Activated CD8-positive, alpha-beta T cell treated with anti-CD3 and anti-CD28 coated beads for 36 hours (primary cell): ENCODE measurements around the gene ARHGAP25. TPM values are rescaled to one million over a fixed set of nuclear protein-coding genes. Genes with fewer than 3 reads are reported as not detected.

Source experiments
- ATAC-seq: fragments of 200-7000 bp; cut with Tn5 transposase; one replicate; pipeline ENCODE4 v1.10.0; 2021; ENCODE audit warnings: mild to moderate bottlenecking, moderate library complexity
- CTCF ChIA-PET: fragments of 350-600 bp; sonication (Branson Sonifier 250); formaldehyde crosslinking; loops from one replicate; lab custom pipeline; 2021; ENCODE audit warnings: antibody characterized with exemption; lab: Charles Lee
- POLR2A ChIA-PET: fragments of 350-600 bp; sonication (Branson Sonifier 250); formaldehyde crosslinking; loops from one replicate; lab custom pipeline; 2021; ENCODE audit warnings: antibody characterized with exemption; lab: Charles Lee
- DNase-seq: peaks from one replicate; pipeline ENCODE4 v3.0.0-alpha.2; 2020
- H3K27ac Mint-ChIP-seq: one replicate; pipeline ENCODE4 v1.8.0; 2021; ENCODE audit warnings: mild to moderate bottlenecking, mixed read lengths
- H3K27me3 Mint-ChIP-seq: one replicate; pipeline ENCODE4 v1.8.0; 2021; ENCODE audit warnings: mixed read lengths
- H3K36me3 Mint-ChIP-seq: one replicate; pipeline ENCODE4 v1.8.0; 2021; ENCODE audit warnings: low read depth, mixed read lengths
- H3K4me1 Mint-ChIP-seq: one replicate; pipeline ENCODE4 v1.8.0; 2021; ENCODE audit warnings: low read depth, mixed read lengths
- H3K4me3 Mint-ChIP-seq: one replicate; pipeline ENCODE4 v1.8.0; 2021; ENCODE audit warnings: mild to moderate bottlenecking, moderate library complexity, mixed read lengths
- H3K9me3 Mint-ChIP-seq: one replicate; pipeline ENCODE4 v1.8.0; 2021; ENCODE audit warnings: mixed read lengths
- CTCF ChIP-seq: fragments of 200-600 bp; IDR thresholded peaks from one replicate; pipeline ENCODE4 v1.8.0; 2022; ENCODE audit warnings: antibody characterized with exemption, mild to moderate bottlenecking
- intact Hi-C: fragments of 100-400 bp; cut with micrococcal nuclease; formaldehyde crosslinking; loops from one replicate; pipeline ENCODE4 v1.10.0; 2022
- total RNA-seq, 2 experiments: library from RNA; stranded (reverse); gene quantifications; one replicate each; pipeline ENCODE4 v1.2.3, GENCODE V29; 2021

The ARHGAP25 gene
- total RNA-seq, 2 experiments from 2014 or later = 59.3 to 61.5 TPM

- TF ChIP-seq CTCF = no peak
- ATAC-seq (no peak), DNase-seq (no peak)
- CTCF ChIA-PET = interaction anchor here (0.7 to 1.3 kb wide), 5 partner anchors 9 to 85 kb away, joined by 3 to 7 read pairs (median 3); no protein-coding TSS in a partner anchor
- POLR2A ChIA-PET = interaction anchor here (1.7 kb wide), 1 partner anchor 11 kb away, joined by 5 read pairs; no protein-coding TSS in a partner anchor
- intact Hi-C loops = no loop called here
- H3K4me1 Mint-ChIP-seq = peaks cover 9% of the 10 kb centered on the region
- H3K4me3 Mint-ChIP-seq = no peak overlapping the region
- peaks cover 2% of the 10 kb centered on the region for H3K27me3 Mint-ChIP-seq
- no peaks in the 10 kb centered on the region for H3K9me3 Mint-ChIP-seq
- H3K36me3 Mint-ChIP-seq = no peaks in the 10 kb centered on the region
- no peak overlapping the region for H3K27ac Mint-ChIP-seq
These were observed 123.3 kb downstream of the ARHGAP25 start for GRCh38 chr2:68857855-68858456.

GRCh38 chr2:68860111-68860510, 125.5 kb downstream of the ARHGAP25 start:
- intact Hi-C loops = no loop called here
- peaks cover 2% of the 10 kb centered on the region for H3K27me3 Mint-ChIP-seq
- H3K27ac Mint-ChIP-seq = no peak overlapping the region
- no peak for DNase-seq
- POLR2A ChIA-PET = no interaction called here
- H3K4me1 Mint-ChIP-seq = peaks cover 9% of the 10 kb centered on the region
- CTCF ChIA-PET = interaction anchor here (0.8 to 1.3 kb wide), 6 partner anchors 12 to 151 kb away, joined by 3 to 4 read pairs (median 4); no protein-coding TSS in a partner anchor
- no peak overlapping the region for H3K4me3 Mint-ChIP-seq
- no peaks in the 10 kb centered on the region for H3K9me3 Mint-ChIP-seq
- TF ChIP-seq CTCF = no peak
- ATAC-seq = no peak
- H3K36me3 Mint-ChIP-seq = no peaks in the 10 kb centered on the region

DNA sequence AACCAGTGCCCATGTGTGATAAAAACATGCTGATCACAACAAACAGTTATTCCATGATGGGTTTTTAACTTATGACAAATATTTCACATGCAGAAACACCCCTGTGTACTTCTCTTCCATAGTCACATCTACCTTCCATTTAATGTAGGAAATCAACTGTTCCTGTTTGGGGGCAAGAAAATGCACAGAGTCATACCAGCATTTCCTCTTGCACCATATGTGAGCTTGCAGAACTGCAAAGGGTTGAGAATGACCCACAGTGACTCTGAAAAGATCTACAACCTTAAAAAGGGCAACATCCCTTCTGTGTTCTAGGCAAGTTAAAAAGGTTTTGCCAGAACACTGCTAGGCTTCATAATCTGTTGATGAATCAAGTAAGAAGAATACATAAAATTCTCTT, 126.7 kb downstream of the ARHGAP25 start:
- CTCF ChIA-PET = interaction anchor here (0.8 to 1.3 kb wide), 4 partner anchors 9 to 82 kb away, joined by 3 to 4 read pairs (median 4); no protein-coding TSS in a partner anchor
- Mint-ChIP-seq H3K4me3 (no peak overlapping the region), H3K36me3 (no peaks in the 10 kb centered on the region), H3K9me3 (no peaks in the 10 kb centered on the region), H3K27me3 (peaks cover 2% of the 10 kb centered on the region), H3K27ac (no peak overlapping the region), H3K4me1 (peaks cover 9% of the 10 kb centered on the region)
- DNase-seq (no peak), ATAC-seq (no peak)
- POLR2A ChIA-PET = no interaction called here
- intact Hi-C loops = no loop called here
- no peak for TF ChIP-seq CTCF

DNA sequence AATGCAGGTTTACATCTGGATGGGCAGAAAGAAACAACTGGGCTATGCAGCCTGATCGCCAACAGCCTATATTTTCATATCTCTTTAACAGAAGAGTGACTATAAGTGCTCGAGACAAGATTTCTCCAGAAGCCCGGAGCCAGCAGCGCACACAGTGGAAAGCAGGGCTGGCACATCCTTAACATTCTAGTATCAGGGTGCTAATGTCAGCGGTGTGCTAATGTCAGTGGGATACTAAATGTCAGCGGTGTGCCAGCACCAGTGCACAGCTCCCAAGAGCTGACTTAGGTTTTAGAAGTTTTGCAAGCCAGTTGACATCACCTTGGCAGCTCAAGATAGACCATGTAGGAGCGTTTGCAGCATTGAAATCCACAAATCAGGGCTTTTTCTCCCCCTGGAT, 128.3 kb downstream of the ARHGAP25 start:
- H3K36me3 Mint-ChIP-seq = no peaks in the 10 kb centered on the region
- peaks cover 4% of the 10 kb centered on the region for H3K4me1 Mint-ChIP-seq
- ATAC-seq (no peak), DNase-seq (no peak)
- H3K27me3 Mint-ChIP-seq = no peaks in the 10 kb centered on the region
- CTCF ChIA-PET = interaction anchor here (0.8 to 1.5 kb wide), 3 partner anchors 9 to 63 kb away, joined by 3 to 4 read pairs (median 3); no protein-coding TSS in a partner anchor
- TF ChIP-seq CTCF = no peak
- POLR2A ChIA-PET = interaction anchor here (0.6 to 1.5 kb wide), 2 partner anchors 16 to 36 kb away, joined by 3 to 4 read pairs; no protein-coding TSS in a partner anchor
- intact Hi-C loops = no loop called here
- no peaks in the 10 kb centered on the region for H3K9me3 Mint-ChIP-seq
- H3K4me3 Mint-ChIP-seq = no peak overlapping the region
- no peak overlapping the region for H3K27ac Mint-ChIP-seq

- Mint-ChIP-seq H3K9me3 (no peaks in the 10 kb centered on the region), H3K4me1 (no peaks in the 10 kb centered on the region), H3K4me3 (no peak overlapping the region), H3K36me3 (no peaks in the 10 kb centered on the region), H3K27ac (no peak overlapping the region), H3K27me3 (no peaks in the 10 kb centered on the region)
- POLR2A ChIA-PET = interaction anchor here (1.5 kb wide), 1 partner anchor 15 kb away, joined by 4 read pairs; no protein-coding TSS in a partner anchor
- intact Hi-C loops = no loop called here
- CTCF ChIA-PET = interaction anchor here (1.5 kb wide), 1 partner anchor 61 kb away, joined by 4 read pairs; no protein-coding TSS in a partner anchor
- no peak for ATAC-seq
- TF ChIP-seq CTCF = no peak
- DNase-seq = no peak
These were observed 129.4 kb downstream of the ARHGAP25 start for GRCh38 chr2:68863996-68864395.
